Suprapubic skin (tissue), 3 donors: ENCODE data around the gene NAA80.

Experiments used
- POLR2AphosphoS5 ChIP-seq, 3 donors: sonication (generic); formaldehyde crosslinking; IDR thresholded peaks; one replicate each; pipeline ENCODE4 v1.6.1; 2017; ENCODE audit warnings: antibody characterized with exemption in 3 of 3
- TF ChIP-seq, protein P1 (sequence below), 2 donors: fragments of 200-600 bp in 1 of 2; fragments of 450-650 bp in 1 of 2; sonication (generic) in 1 of 2; IDR thresholded peaks; one replicate each; pipeline ENCODE4 v1.5.1; 2016 to 2019; ENCODE audit warnings: antibody characterized with exemption in 2 of 2, mild to moderate bottlenecking in 1 of 2, moderate library complexity in 1 of 2

DNA sequence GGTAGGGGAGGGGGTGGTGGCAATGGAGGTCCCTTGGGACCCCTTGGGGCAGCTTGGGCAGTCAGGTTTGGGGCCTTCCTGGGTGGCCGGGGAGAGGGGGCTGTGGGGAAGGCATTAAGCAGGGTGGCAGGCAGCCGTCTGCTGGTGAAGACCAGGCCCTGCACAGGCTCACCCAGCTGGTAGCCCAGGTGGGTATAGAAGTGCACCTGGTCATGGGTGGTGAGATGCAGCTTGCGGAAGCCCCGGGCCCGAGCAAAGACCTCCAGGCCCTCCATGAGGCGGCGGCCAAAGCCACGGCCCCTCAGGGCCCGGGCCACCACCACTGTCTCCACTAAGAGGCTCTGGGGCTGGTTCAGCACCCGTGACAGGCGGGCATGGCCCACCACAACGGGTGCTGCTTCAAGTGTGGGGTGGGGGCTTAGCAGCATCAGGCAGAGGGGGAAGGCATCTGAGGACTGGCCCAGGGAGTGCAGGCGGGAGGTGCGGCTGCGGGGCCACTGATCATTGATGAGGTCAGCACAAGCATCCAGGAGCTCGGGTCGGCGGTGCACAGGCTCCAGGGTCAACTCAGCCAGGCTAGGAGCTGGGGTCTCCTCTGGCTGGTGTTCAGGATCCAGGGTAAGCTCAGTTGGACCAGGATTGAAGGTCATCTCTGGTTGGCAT, 2.4 kb downstream of the NAA80 start:
- TF ChIP-seq, protein P1, sequence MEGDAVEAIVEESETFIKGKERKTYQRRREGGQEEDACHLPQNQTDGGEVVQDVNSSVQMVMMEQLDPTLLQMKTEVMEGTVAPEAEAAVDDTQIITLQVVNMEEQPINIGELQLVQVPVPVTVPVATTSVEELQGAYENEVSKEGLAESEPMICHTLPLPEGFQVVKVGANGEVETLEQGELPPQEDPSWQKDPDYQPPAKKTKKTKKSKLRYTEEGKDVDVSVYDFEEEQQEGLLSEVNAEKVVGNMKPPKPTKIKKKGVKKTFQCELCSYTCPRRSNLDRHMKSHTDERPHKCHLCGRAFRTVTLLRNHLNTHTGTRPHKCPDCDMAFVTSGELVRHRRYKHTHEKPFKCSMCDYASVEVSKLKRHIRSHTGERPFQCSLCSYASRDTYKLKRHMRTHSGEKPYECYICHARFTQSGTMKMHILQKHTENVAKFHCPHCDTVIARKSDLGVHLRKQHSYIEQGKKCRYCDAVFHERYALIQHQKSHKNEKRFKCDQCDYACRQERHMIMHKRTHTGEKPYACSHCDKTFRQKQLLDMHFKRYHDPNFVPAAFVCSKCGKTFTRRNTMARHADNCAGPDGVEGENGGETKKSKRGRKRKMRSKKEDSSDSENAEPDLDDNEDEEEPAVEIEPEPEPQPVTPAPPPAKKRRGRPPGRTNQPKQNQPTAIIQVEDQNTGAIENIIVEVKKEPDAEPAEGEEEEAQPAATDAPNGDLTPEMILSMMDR (IDR thresholded peaks at IDR 0.05), result no peak
- TF ChIP-seq POLR2AphosphoS5 (IDR thresholded peaks at IDR 0.05), result no peak
